HG03460 (cell line): ENCODE measurements around the gene DCTN1.
A peak's percentile ranks its signal among the peaks of the same experiment; 100 is the strongest.
"Not testable (repeated sequence)": the region's sequence is repeated elsewhere in the genome, so short reads cannot be mapped to it uniquely, and the experiment has no call there.

ENCODE experiments used
- ATAC-seq: cut with Tn5 transposase; IDR thresholded peaks from one replicate; pipeline ENCODE4 v1.9.1; 2021; ENCODE audit not compliant: unreplicated experiment

DCTN1 gene

GRCh38 chr2:74379851-74380789, at the start of gene DCTN1:
TSS of gene DCTN1 (minus strand) at chr2:74380311. CDS start at chr2:74380037, 274 bp downstream.
- no peak for ATAC-seq

GRCh38 chr2:74428675-74429074, 48.6 kb upstream of the DCTN1 start:
- ATAC-seq = no peak

- ATAC-seq = no peak
Observed at GRCh38 chr2:74427551-74427950, 47.4 kb upstream of the DCTN1 start.

DNA sequence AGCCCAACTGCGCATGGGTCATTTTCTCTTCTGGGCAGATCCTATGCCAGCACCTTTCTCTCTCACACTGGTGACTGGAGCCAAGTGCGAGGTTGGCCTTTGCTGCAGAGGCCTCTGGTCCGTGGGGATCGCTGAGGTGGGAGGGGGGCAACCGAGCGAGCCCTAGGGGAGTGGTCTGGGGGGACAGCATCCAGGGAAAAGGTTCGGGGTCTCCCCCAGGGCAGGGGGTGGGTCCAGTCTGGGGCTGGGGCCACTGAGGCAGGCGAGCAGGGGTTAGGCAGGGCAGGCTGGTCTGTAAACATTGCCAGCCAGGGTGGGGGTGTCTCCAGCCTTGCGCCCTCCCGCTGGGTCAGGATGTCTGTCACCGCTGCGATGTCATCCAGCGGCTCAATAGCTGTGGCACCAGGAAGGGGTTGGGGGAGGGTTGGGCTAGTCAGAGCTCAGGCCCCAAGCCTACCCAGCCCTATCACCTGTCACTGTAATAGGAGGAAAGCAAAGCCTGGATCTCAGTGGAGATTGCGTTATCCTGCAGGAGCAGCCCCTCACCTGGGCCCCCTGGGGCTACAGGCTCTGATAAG, 46.2 kb upstream of the DCTN1 start:
- no peak for ATAC-seq

DNA sequence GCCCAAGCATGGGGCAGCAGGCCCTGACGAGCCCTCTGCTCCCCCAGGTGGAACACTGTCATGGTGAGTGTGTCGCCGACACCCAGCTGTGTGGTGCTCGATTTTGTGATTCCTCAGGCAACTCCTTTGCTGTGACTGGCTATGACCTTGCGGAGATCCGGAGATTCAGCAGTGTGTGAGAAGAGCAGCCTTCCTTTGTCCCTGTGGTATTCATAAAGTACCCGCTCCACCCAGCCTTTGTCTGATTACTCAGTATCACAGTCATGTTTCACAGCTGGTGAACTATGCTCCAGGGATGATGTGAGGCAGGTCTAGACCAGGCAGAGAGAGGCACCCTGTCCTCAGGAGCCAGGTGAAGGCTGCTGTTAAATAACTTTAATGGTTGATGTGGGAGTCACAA, 45.4 kb upstream of the DCTN1 start:
- no peak for ATAC-seq

- no peak for ATAC-seq
Observed at GRCh38 chr2:74424995-74425406, 44.9 kb upstream of the DCTN1 start.

DNA sequence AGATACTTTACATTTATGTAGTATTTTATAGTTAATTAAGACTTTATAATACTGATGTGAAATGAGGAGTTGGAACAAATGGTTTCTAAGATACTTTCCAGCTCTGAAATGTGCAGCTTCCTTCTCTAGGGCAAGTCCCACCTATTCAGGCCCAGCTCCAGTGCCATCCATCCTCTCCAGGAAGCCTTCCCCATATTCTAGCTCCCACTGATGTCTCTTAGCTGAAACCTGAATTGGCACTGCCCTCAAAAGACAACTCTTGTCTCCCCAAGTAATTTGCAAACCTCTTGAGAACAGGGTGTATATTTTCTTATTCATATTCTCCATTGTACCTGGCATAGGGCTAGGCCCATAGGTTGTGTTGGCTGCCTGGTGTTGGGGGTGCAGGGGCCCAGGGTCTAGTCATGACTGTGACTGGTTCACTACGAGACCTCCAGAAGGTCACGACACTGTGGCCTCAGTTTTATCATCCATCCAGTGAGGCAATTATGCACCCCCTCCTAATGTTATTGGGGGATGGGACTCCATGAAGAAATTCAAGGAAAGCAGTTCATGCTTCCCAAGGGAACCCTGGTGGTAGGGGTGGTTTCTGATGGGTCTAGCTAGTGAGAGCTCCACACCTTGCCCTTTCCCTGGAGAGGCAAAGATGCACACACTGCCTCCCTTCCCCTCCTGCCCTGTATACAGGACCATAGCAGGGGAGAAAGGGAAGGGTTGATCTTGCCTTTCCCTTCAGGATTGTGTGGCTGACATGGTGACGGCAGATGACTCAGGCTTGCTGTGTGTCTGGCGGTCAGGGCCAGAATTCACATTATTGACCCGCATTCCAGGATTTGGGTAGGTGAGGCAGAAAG, 44.3 kb upstream of the DCTN1 start:
- ATAC-seq = no peak

DNA sequence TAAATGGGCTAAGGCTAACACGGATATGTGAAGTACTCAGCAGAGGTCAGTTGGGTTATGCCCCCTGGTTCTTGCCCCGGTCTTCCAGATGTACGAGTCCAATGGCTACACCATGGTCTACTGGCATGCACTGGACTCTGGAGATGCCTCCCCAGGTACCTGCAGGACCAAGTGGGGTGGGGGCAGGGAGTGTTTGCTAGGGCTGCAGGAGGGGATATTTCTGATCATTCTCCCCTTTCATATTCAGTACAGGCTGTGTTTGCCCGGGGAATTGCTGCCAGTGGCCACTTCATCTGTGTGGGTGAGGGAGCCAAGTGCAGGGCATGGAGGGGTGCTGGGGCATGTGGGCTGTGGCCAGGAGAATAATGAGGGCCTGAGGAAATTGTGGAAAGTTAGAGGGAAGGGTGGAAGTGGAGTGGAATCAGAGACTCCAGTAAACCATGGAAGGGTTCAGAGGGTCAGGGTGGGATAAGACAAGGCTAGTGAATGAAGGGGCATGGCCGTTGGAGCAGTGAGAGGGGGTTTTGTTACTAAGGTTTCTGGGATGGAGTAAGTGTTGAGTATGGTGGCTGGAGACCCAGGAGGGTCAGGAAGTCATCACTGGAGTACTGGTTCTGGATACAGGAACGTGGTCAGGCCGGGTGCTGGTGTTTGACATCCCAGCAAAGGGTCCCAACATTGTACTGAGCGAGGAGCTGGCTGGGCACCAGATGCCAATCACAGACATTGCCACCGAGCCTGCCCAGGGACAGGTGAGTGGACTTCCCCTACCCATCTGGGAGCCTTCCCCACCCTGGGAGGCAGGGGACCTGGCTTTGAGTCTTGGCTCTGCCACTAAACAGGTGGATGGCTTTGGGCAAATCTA, 43.4 kb upstream of the DCTN1 start:
- ATAC-seq = no peak

- ATAC-seq = peak; percentile 88
Observed at GRCh38 chr2:74421221-74421870, 41.2 kb upstream of the DCTN1 start, which contains the start of the genes C2orf81 and WDR54. TSS of gene C2orf81 (minus strand) at chr2:74421619. CDS start at chr2:74421560, 59 bp downstream. TSS of gene WDR54 (plus strand) at chr2:74421730. CDS start at chr2:74422154, 424 bp downstream.

GRCh38 chr2:74420443-74421103, 40.5 kb upstream of the DCTN1 start:
- not testable (repeated sequence) for ATAC-seq

GRCh38 chr2:74420006-74420405, 39.9 kb upstream of the DCTN1 start:
- ATAC-seq = no peak

DNA sequence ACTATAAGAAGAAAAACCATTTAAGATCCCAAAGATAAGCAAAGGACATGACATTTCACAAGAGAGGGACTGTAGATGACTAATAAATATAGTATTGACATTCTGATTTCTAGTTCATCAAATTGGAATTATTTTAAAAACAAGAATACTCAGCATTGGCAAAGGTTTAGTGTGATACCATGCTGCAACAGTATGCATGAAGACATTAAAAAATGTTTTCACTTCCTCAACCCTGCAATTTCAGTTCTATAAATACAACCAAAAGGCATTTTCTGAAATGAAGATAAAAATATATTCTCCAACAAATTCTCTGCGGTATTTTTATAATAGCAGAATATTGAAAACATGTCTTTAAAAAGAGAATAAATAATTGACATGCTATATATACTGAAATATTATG, 39.2 kb upstream of the DCTN1 start:
- ATAC-seq = no peak

GRCh38 chr2:74418312-74418711, 38.2 kb upstream of the DCTN1 start:
- no peak for ATAC-seq

DNA sequence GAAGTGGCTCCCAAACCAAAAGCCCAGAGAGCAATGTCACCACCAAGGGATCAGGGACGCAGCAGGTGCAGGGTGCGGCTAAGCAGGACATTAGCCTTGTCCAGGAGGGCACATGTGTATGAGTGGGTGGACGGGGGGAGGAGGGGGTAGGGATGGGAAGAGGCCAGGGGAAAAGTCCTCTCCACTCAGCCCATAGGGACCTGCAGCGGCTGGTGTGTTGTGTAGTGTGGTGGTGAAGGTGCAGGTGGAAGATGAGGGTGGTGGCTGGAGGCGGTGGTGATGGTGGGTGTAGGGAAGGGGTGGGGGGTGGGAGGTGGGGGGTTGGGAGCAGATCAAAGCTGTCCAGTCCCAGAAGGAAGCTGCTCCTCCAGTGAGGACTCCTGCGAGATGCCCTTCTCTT, 37.7 kb upstream of the DCTN1 start:
- ATAC-seq = no peak

DNA sequence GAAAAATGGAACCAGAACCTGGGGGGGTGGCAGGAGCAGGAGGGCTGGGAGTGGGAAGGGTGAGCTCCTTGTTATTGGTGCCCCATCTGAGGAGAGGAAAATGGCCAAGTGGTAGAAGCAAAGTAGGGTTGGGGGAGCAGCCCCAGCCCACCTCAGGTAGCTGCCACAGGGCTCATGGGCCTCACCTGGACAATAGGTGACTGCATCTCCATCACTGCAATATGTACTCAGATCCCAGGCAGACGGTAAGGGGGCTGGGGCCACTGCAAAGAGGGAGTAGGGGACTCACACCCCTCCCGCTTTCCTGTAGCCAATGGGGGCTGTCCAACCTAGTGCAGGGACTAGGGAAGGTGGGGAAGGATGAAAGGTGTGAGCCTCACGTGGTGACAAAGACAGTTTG, 37.1 kb upstream of the DCTN1 start:
- no peak for ATAC-seq

DNA sequence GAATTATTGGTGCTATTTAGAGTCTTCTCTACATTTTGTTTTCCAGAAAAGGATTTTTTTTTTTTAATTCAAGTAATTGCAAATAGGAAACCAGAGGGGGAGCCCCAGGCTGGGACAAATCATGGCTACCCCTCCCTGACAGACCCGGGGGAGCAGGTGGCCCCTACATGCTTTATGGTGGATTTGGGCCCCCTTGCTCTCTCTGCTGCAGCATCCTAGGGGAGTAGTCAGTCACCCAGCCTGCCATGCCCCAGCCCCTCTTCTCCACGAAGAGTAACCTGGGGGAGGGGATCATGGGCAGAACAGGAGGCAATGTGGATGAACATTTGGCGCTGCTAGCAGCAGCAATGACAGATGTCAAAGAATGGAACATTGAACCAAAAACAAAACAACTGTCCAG, 36.7 kb upstream of the DCTN1 start:
- no peak for ATAC-seq

DNA sequence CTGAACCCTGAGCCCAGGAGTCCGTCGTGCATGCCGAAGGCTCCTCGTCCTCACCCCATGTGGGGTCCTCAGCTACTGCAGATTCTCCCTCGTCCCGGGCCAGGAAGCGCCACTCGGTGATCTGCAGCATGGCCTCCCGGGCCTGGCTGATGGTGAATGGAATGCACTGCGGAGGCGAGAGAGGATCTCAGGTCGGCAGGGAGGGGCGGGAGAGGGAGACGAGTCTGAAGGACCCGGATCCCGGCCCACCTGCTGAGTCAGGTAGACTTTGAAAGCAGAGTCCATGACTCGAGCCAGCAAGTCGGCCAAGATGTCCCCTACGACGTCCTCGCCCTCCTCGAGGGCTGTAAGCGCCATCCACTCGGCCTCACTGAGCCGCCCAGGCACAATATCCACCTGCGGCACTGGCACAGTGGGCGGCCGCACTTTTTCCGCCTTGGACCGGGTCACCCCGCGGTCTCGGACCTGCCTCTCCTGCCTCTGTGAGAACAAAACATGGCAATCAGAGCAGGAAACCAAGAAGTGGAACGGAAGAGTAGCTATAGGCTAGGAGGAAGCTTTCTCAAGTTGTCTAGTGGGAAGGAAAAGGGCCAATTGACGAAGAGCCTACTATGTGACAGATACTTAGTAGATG, 35.8 kb upstream of the DCTN1 start:
- no peak for ATAC-seq

DNA sequence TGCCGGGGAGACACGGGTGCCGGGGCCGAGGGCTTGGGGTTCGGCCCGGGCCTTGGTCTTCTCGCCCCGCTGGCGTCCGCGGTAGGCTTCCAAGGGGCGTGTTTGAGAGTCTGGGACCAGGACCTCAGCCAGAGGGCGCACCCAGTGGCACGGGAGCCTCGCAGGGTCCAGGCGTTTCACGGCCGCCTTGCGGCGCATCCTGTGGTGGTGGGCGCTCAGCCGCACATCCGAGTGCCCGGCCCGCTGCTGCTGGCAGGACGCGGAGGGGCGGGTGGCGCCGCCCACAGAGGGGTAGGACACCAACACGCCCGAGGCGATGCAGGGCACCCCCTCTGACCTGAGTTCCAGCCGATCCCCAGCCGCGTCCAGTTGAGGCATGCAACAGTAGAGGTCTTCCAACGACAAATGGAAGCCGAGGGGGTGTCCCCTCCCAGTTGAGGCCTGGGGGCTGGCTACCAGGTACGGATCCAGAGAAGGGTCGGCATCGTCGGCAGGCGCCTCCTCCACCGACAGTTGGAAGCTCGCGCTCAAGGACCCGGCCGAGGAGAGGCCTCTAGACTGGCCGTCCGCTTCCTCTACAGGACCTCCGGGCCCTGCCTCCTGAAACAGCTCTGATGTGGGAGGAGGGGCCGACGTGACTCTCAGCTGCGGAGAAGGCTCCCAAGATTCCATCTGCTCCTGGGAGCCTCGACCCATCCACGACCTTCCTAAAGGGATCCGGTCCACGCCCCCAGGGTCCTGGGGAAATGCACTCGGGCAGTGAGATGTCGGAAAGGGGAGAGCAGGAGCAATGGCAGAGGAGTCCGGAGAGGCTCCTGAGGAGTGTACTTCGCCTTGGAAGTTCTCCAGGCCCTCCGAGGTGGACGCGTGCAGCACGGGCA, 35.0 kb upstream of the DCTN1 start:
- peak; percentile 44 for ATAC-seq
